G401.6 (cell line): ENCODE data around the gene CFL2.
A peak's percentile ranks its signal among the peaks of the same experiment; 100 is the strongest.
"Not testable (repeated sequence)": the region's sequence is repeated elsewhere in the genome, so short reads cannot be mapped to it uniquely, and the experiment has no call there.

ENCODE experiments used
- FAIRE-seq: peaks from 2 replicates; lab custom pipeline; 2012; peaks lifted over from hg19 to GRCh38; lab: Jason Lieb, UNC

Gene CFL2

DNA sequence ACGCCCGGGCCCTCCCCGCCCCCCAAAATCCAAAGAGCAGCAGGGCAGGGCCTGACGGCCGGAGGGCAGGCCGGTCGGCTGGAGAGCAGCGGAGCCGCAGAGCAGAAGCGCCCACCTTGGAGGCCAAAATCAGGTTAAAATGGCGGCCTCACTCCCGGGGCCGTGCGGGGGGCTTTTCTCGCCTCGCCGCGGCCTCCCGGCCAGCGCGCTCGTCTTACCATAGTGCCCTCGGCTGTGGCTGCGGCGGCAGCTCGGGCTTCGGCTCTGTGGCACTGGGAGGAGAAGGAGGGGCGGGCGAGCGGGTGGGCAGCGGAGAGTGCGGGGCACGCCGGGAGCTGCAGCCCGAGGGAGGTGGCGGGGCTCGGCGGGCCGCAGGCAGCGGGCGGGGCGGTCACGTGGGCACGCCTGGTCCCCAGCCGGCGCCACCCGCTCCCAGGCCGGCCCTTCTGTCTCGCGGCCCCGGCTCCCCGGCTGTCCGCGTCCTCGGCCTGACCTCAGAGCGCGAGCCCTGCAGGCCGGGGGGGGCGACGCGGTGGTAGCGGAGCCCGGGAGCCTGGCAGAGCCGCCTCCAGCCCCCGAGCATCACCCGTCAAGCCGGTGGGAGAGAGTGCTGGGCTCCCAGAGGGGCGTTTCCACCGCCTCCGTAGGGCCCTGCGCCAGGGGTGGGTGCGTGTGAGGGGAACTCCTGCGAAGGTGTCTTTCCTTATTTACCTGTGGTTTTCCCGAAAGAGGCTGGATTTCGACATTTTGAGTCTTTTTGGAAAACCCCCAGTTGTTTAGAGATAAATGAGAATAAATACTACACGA is at the start of gene CFL2:
TSS of gene CFL2 (minus strand) at position 274 of the 807 bp plus-strand sequence. CDS start at position 221, 53 bp downstream.
- FAIRE-seq, result no peak

DNA sequence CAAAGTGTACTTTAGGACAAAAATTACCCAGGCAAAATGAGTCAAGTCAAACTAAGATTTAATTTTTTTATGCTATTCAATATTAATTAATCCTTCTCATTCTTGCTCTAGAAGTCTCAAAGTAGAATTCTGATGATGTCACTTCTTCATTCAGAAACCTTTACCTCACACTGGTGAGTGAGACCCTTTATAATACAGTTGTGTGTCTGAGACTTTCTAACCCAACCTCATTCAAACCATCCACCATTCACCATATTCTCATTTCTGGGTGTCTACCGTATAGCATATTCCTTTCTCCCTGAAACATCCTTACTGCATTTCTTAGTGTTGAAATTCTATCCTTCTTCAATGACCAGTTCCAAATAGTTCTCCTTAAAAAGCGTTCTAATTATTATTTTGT is 40.8 kb upstream of the CFL2 start:
- FAIRE-seq, result no peak

DNA sequence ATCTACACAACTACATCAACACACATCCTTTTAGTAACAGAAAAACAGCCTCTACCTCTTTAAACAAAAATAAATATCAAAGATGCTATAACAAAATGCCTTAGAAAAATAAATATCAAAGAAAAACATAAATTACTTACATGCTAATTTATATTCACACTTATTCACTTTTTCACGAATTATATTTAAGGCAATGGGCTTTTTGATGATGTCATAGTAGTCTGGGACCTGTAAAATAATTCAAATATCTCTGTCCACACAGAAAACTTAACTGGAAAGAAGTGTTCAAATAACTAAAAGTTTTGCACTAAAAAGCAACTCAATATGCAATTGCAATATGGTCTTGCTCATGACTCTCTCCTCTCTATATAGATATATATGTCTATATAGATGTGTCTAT is 40.3 kb upstream of the CFL2 start:
- no peak for FAIRE-seq

GRCh38 chr14:34750670-34751069 is 36.3 kb upstream of the CFL2 start:
- FAIRE-seq, result no peak

DNA sequence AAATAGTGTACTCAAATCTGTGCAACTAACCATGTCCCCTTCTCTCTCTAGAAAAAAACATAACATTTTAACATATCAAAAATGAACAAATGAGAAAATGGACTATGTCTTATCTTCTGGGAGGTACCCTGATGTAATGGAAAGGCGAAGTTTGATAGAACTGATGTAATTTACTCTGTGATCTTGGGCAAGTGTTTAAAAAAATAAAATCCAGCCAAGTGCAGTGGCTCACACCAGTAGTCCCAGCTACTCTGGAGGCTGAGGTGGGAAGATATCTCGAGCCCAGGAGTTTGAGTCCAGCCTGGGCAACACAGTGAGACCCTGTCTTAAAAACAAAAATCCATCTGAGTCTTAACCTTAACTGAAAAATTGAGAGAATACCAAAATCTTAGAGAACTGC is 35.8 kb upstream of the CFL2 start:
- FAIRE-seq, result no peak

DNA sequence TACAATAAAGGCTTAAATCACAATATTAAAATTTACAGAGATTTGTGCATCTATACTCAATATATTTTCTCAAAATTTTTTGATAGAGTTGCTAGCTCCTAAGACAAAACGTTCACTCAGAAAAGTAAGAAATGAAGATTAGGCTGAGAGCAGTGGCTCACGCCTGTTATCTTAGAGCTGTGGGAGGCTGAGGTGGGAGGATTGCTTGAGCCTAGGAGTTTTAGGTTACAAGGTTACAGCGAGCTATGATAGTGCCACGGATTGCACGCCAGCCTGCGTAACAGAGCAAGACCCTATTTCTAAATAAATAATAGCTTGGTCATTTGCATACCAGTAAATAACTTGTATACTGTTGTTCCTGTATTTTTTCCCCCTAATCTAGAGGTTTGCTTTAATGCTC is 35.0 kb upstream of the CFL2 start:
- no peak for FAIRE-seq

GRCh38 chr14:34742270-34743115 is 28.1 kb upstream of the CFL2 start:
- no peak for FAIRE-seq

DNA sequence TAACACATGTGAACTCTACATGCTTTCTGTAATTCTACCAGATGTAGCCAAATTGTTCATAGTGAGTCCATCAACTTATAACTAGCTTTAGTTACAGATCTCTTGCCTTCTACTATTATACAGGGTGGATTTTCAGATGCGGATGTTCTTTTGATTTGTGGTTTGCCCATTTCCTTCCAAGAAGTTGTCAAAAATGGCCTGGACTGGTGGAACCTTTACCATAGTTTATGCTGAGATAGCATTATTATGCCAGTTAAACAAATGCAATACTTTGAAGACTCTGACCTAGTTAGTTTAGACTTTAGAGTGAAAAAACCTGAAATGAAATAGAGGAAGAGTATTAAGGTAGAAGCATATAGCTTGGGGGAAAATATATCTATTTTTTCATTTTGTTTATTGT is 27.4 kb upstream of the CFL2 start:
- no peak for FAIRE-seq

GRCh38 chr14:34740139-34740538 is 25.7 kb upstream of the CFL2 start:
- not testable (repeated sequence) for FAIRE-seq

GRCh38 chr14:34737079-34737478 is 22.7 kb upstream of the CFL2 start:
- FAIRE-seq, result not testable (repeated sequence)

GRCh38 chr14:34733245-34733644 is 18.9 kb upstream of the CFL2 start:
- no peak for FAIRE-seq

- FAIRE-seq, result no peak
These were observed 18.4 kb upstream of the CFL2 start for GRCh38 chr14:34732802-34733201.

GRCh38 chr14:34723867-34724266 is 9.5 kb upstream of the CFL2 start:
- no peak for FAIRE-seq

DNA sequence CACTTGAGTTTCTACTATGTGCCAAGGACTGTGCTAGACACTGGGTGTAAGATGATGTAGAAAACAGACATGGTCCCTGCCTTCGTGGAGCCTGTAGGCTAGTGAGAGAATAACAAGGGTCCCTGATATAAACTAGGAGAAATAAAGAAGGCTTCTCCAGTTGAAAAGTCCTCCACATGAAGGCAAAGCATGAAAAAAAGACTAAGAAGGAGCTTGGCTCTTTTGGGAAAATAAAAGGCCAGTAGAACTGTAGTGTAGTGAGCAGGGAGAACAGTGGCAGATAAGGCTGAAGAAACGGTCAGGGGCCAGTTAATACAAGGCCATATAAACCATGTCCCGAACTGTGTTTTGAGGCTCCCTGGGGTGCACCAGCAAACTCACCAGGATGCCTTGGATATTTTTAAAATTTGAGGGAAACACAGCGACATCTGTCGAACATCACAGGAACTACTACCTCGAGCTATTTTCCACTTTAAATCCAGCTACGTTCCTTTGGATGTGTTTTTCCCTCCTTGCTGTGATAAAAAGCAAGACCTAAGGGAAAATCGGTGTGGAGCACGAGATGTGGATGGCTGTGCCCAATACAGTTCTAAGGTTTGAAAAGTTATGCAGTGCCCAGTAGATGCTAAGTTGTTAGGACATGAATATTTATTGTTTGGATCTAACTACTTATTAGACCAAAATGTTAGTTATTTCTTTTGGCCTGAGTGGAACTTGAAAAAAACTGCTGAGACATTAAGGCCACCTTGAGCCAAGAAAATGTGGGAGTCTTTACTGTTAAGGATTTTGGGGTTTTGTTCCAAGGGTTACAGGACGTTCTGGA is 8.5 kb upstream of the CFL2 start:
- peak; percentile 86 for FAIRE-seq

- FAIRE-seq, result no peak
These were observed 6.7 kb upstream of the CFL2 start for GRCh38 chr14:34721129-34721528.

GRCh38 chr14:34718750-34719304 is 4.4 kb upstream of the CFL2 start:
- FAIRE-seq, result no peak

DNA sequence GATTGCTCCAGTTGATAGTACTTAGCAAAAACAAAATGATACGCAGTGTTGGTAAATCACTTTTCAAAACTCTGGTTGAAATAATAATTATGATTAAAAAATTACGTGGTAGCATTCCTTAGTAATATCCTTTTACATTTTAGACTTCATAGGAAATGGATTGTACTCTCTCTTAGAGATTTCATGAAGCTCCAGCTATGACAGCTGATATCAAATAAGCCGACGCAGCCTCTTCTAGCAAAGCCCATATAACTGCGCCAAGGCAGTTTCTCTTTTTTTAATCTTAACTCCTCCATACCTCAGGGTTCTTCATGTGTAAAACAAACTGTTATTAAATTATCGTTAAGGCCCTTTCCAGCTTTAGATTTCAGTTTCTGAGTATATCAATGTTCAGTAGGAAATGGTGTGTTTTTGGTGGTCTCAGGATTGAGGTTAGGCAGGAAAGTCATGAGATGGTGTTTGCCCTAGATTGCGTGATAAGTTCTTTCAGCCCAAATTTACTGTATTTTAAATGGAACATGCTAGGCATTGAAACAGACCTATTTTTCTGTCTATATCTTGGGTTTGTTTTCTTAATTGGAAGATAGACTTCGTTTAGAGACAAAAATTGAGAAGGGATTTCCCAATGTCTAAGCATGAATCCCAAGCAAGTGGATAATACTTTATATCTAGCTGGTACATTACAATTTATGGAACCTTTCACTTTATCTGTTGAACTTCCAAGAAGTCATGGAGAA is 902 bp upstream of the CFL2 start:
- FAIRE-seq, result no peak

DNA sequence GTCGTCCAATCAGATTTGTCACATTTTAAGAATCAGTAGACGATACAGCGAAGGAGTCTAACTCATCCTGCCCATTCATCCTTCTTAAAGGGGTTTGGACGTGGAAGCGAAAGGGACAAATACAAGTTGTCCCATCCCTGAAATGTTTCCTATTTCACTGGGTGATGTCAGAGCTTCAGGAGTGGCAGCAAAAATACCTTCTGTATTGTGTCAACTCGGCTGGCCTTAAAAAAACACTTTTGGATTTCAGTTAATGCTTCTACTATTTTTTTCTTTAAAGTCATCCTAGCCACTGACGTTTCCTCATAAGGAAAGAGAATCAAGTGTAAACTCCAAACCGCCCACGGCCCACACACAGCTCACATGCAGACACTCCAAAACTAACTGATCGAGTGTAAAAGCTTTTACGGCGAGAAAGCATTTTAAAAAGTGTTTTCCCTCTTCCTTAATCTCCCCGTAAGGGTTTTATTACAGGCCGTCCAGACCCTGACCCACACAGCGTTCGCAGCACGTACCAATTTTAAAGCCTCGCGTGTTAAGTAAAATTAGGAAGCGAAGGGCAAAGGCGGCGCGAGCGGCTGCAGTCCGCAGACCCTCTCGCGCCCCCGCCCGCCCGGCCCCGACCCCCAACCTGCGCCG is 593 bp downstream of the CFL2 start:
- FAIRE-seq, result no peak

- no peak for FAIRE-seq
These were observed 1.2 kb downstream of the CFL2 start for GRCh38 chr14:34713122-34713680.

DNA sequence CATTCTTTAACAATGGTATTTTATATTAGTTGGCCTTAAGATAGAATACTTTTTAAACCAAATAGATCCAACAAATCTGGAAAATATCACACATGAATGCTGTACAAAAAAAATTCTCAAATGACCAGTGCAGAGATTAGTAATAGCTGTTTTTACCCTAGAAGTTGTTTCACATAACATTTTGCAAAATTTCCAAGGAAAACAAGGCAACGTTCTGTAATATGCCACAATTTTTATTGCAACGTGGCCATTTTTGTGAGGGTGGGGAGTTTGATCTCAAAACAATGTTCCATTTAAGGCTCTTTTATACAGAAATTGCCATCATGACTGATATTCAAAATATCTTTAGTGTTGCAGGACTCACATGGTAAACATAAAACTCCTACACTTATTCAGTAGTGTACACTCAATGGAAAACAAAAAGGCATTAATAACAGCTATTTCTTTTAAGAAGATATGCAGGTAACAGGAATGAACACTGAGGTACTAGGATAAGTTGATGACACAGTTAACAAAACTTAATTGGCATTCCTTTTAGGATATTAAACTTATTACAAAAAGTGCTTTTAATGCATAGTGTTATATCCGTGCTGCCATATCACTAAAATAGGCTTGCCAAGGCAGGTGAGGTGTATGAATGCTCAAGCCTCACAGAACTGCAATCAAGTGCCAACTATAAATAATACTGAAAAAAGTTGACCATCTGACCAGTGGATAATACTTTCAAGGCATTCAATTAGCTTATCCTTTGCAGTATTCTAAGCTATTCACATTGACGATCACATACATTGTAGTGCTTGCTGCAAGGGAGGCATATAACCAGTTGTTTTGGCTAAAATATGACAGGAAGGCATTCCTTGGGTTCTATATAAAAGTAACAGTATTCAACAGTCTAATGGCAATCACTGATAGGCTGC is 2.3 kb downstream of the CFL2 start:
- no peak for FAIRE-seq
